Osteoblast (primary cell): Measurements from ENCODE around the gene TMC8. TPM values are rescaled to one million over a fixed set of nuclear protein-coding genes. Genes with fewer than 3 reads are reported as not detected.

Experiments used
- DNase-seq: peaks from one replicate; pipeline ENCODE4 v3.0.0; 2011; ENCODE audit warnings: low spot score, mixed read lengths; ENCODE audit not compliant: insufficient read length; ENCODE audit errors: missing footprints
- H2AFZ ChIP-seq: 2 replicates; pipeline ENCODE4 v1.6.0; 2011; ENCODE audit warnings: mild to moderate bottlenecking, low read length
- H3K27ac ChIP-seq: 2 replicates; pipeline ENCODE4 v1.5.1; 2011; ENCODE audit warnings: mild to moderate bottlenecking, low read depth, low read length, moderate library complexity
- H3K27me3 ChIP-seq: 2 replicates; pipeline ENCODE4 v1.6.0; 2012; ENCODE audit warnings: mild to moderate bottlenecking, control low read depth, inconsistent platforms, low read length, moderate library complexity; ENCODE audit not compliant: insufficient read depth
- H3K36me3 ChIP-seq: 2 replicates; pipeline ENCODE4 v1.5.1; 2011; ENCODE audit warnings: mild to moderate bottlenecking, low read length, control low read depth, moderate library complexity; ENCODE audit not compliant: insufficient read depth
- H3K4me1 ChIP-seq: 2 replicates; pipeline ENCODE4 v1.5.1; 2011; ENCODE audit warnings: mild to moderate bottlenecking, low read length, control low read depth, moderate library complexity; ENCODE audit not compliant: insufficient read depth
- H3K4me2 ChIP-seq: 2 replicates; pipeline ENCODE4 v1.6.0; 2011; ENCODE audit warnings: mild to moderate bottlenecking, low read length; ENCODE audit not compliant: insufficient read depth
- H3K4me3 ChIP-seq: fragments of 200-600 bp; sonication (generic); 3 replicates; pipeline ENCODE4 v1.5.1; 2012; ENCODE audit warnings: mild to moderate bottlenecking, low read length, inconsistent platforms; ENCODE audit not compliant: insufficient read depth
- H3K79me2 ChIP-seq: 2 replicates; pipeline ENCODE4 v1.6.0; 2012; ENCODE audit warnings: mild to moderate bottlenecking, low read length, control low read depth, inconsistent platforms; ENCODE audit not compliant: insufficient read depth
- H3K9me3 ChIP-seq: 2 replicates; pipeline ENCODE4 v1.5.1; 2011; ENCODE audit warnings: low read depth, low read length, control low read depth
- H4K20me1 ChIP-seq: 2 replicates; pipeline ENCODE4 v1.6.0; 2012; ENCODE audit warnings: mild to moderate bottlenecking, low read length, control low read depth; ENCODE audit not compliant: insufficient read depth
- CTCF ChIP-seq: IDR thresholded peaks from 2 replicates; pipeline ENCODE4 v1.5.1; 2011; ENCODE audit warnings: mild to moderate bottlenecking, low read depth, low read length, moderate library complexity; ENCODE audit errors: extremely low read depth
- total RNA-seq: library from RNA; depleted of rRNA; stranded (reverse); fragments of >200 nt; gene quantifications from 2 replicates; pipeline ENCODE4 v1.2.3, GENCODE V29; 2012

Gene TMC8
- total RNA-seq, 1 donor, result not detected

GRCh38 chr17:78132767-78133178, 2.2 kb downstream of the TMC8 start:
- no peak for TF ChIP-seq CTCF
- Histone ChIP-seq H4K20me1 (no peaks in the 10 kb centered on the region), H3K9me3 (no peaks in the 10 kb centered on the region), H3K27ac (no peak overlapping the region), H3K27me3 (peaks cover 38% of the 10 kb centered on the region), H3K4me2 (no peak overlapping the region), H3K79me2 (no peaks in the 10 kb centered on the region), H2AFZ (no peak overlapping the region), H3K36me3 (no peaks in the 10 kb centered on the region), H3K4me3 (no peak overlapping the region), H3K4me1 (no peaks in the 10 kb centered on the region)
- DNase-seq, result peak; percentile 86

GRCh38 chr17:78133179-78133951, 2.8 kb downstream of the TMC8 start:
- Histone ChIP-seq H3K4me3 (no peak overlapping the region), H3K4me2 (no peak overlapping the region), H3K36me3 (no peaks in the 10 kb centered on the region), H3K9me3 (no peaks in the 10 kb centered on the region), H3K79me2 (no peaks in the 10 kb centered on the region), H2AFZ (no peak overlapping the region), H3K27ac (no peak overlapping the region), H4K20me1 (no peaks in the 10 kb centered on the region), H3K27me3 (peaks cover 34% of the 10 kb centered on the region), H3K4me1 (no peaks in the 10 kb centered on the region)
- no peak for TF ChIP-seq CTCF
- DNase-seq, result peak; percentile 85

- H3K4me1 ChIP-seq, result no peaks in the 10 kb centered on the region
- H3K4me2 ChIP-seq, result no peak overlapping the region
- no peak overlapping the region for H2AFZ ChIP-seq
- H4K20me1 ChIP-seq, result no peaks in the 10 kb centered on the region
- TF ChIP-seq CTCF, result peak; percentile 33
- peaks cover 26% of the 10 kb centered on the region for H3K27me3 ChIP-seq
- no peak overlapping the region for H3K27ac ChIP-seq
- H3K79me2 ChIP-seq, result no peaks in the 10 kb centered on the region
- H3K36me3 ChIP-seq, result no peaks in the 10 kb centered on the region
- peak; percentile 89 for DNase-seq
- H3K4me3 ChIP-seq, result no peak overlapping the region
- no peaks in the 10 kb centered on the region for H3K9me3 ChIP-seq
These were observed 3.7 kb downstream of the TMC8 start for GRCh38 chr17:78133971-78134898.

GRCh38 chr17:78134899-78135385, 4.4 kb downstream of the TMC8 start:
- H3K79me2 ChIP-seq, result no peaks in the 10 kb centered on the region
- H3K27ac ChIP-seq, result no peak overlapping the region
- peaks cover 19% of the 10 kb centered on the region for H3K27me3 ChIP-seq
- no peaks in the 10 kb centered on the region for H4K20me1 ChIP-seq
- H2AFZ ChIP-seq, result no peak overlapping the region
- peak; percentile 79 for DNase-seq
- no peaks in the 10 kb centered on the region for H3K9me3 ChIP-seq
- H3K36me3 ChIP-seq, result no peaks in the 10 kb centered on the region
- TF ChIP-seq CTCF, result no peak
- no peaks in the 10 kb centered on the region for H3K4me1 ChIP-seq
- H3K4me2 ChIP-seq, result no peak overlapping the region
- no peak overlapping the region for H3K4me3 ChIP-seq
